ENCODE measurements around the gene ATXN7L3. TPM values are rescaled to one million over a fixed set of nuclear protein-coding genes. Genes with fewer than 3 reads are reported as not detected.

Gene ATXN7L3
- total RNA-seq, 1 donor from 2014 or later, result 126 TPM

DNA sequence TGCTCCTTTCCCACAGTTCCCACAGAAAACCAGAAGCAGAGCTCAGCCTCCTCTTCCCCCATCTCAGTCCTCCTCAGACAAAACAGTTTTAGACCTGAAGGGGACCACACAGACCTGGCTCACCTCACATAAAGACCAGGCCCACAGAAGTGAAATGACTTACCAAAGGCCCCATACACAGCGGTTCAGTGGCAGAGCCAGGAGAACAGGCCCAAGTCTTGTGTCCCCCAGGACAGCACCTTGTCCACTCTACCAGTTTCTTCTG is 14.5 kb upstream of the ATXN7L3 start:
- H3K4me1 Mint-ChIP-seq (ENCODE audit: low read depth), result peaks cover 47% of the 10 kb centered on the region

DNA sequence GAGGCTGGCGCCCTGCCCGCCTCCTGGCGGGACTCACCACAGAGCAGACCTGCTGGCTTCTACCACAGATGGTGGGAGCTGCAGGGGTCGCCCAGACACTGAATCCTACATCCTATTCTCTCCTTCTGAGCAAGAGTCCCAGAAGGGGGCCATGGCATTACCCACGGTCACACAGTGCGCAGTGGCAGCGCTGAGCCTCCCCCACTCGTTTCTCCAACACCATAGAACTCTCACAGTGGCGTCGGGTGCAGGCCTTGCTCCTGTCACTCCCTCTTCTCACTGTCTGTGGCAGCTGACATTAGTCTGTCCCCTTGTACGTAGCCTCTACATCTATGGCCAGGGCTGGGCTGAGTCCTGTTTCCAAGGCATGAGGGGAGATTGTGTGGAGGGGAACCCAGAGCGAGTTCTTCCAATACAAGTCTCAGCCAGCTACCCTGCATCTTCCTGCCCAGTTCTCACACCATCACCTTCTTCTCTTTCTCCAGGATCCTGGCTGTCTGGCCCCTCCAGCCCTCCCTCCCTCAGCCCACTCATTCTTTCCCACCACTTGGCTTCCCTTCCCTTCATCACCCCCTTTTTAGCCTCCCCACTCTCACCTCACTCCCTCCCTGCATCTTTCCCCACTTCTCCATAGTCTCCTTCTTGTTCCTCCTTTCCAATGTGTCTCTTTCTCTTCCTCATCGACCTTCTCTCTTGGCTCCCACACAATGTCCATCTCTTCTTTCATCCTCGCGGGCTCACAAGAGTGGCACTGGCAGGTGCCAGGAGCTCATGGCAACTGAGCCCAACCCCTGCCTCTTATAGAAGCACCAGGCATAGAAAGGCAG is 13.9 kb upstream of the ATXN7L3 start:
- H3K4me3 Mint-ChIP-seq, result no peak overlapping the region
- H3K27me3 Mint-ChIP-seq (ENCODE audit: insufficient read depth), result no peaks in the 10 kb centered on the region
- H3K36me3 Mint-ChIP-seq (ENCODE audit: low read depth), result peaks cover 60% of the 10 kb centered on the region
- H3K27ac Mint-ChIP-seq, result peak overlapping the region; percentile 62
- H3K9me3 Mint-ChIP-seq, result no peaks in the 10 kb centered on the region
- DNase-seq (ENCODE audit: low spot score), result no peak
- H3K4me1 Mint-ChIP-seq (ENCODE audit: low read depth), result peaks cover 49% of the 10 kb centered on the region
- intact Hi-C loops (cut with micrococcal nuclease), result no loop called here

More for the DNA sequence above, 14.5 kb upstream of the ATXN7L3 start:
- intact Hi-C loops (cut with micrococcal nuclease), result no loop called here
- H3K27ac Mint-ChIP-seq, result peak overlapping the region; percentile 2
- H3K27me3 Mint-ChIP-seq (ENCODE audit: insufficient read depth), result no peaks in the 10 kb centered on the region
- H3K4me3 Mint-ChIP-seq, result no peak overlapping the region
- H3K9me3 Mint-ChIP-seq, result no peaks in the 10 kb centered on the region
- peaks cover 57% of the 10 kb centered on the region for H3K36me3 Mint-ChIP-seq (ENCODE audit: low read depth)
- DNase-seq (ENCODE audit: low spot score), result no peak

DNA sequence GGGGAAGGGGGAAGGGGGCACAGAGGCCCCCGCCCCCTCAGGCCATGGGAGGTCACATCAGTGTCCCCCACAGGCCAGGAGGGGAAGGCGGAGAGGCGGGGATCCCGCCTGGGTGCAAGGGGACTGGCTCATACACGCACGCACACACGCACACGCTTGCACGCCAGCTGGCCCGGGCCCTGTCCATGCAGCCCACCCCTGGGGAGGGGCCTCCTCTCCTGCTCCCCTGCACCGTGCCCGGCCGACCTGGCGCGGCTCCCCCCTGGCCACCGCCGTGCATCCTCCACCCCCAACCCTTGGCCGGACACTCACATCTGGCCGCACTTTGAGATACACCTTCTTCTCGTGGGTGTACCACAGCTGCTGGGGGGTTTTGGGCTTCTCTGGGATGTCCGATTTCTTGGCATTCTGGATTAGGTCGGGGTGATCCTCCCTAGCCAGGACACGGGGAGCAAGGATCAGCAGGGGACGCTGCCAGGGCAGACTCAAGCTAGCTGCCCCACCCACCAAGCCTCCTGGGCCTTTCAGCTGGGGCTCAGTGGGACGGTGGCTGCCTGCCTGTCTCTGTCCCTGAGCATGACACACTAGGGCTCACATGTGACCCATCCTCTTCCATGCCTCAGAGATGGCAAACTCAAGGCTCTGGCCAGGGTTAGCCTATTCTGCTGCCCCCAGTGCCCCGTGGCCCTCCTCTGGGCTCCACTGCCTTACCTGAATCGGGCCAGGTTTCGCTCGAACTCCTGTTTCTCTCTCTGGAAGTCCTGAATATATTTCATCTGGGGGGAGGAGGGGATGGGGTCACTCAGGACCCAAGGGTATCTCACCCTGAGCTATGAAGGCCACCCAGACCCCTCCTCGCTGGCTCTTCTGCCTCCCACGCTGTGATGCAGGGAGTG is 13.1 kb upstream of the ATXN7L3 start:
- peaks cover 53% of the 10 kb centered on the region for H3K4me1 Mint-ChIP-seq (ENCODE audit: low read depth)
- no peak for DNase-seq (ENCODE audit: low spot score)
- H3K27me3 Mint-ChIP-seq (ENCODE audit: insufficient read depth), result no peaks in the 10 kb centered on the region
- H3K36me3 Mint-ChIP-seq (ENCODE audit: low read depth), result peaks cover 65% of the 10 kb centered on the region
- peak overlapping the region; percentile 62 for H3K27ac Mint-ChIP-seq
- H3K9me3 Mint-ChIP-seq, result no peaks in the 10 kb centered on the region
- intact Hi-C loops (cut with micrococcal nuclease), result no loop called here
- H3K4me3 Mint-ChIP-seq, result peak overlapping the region; percentile 3

DNA sequence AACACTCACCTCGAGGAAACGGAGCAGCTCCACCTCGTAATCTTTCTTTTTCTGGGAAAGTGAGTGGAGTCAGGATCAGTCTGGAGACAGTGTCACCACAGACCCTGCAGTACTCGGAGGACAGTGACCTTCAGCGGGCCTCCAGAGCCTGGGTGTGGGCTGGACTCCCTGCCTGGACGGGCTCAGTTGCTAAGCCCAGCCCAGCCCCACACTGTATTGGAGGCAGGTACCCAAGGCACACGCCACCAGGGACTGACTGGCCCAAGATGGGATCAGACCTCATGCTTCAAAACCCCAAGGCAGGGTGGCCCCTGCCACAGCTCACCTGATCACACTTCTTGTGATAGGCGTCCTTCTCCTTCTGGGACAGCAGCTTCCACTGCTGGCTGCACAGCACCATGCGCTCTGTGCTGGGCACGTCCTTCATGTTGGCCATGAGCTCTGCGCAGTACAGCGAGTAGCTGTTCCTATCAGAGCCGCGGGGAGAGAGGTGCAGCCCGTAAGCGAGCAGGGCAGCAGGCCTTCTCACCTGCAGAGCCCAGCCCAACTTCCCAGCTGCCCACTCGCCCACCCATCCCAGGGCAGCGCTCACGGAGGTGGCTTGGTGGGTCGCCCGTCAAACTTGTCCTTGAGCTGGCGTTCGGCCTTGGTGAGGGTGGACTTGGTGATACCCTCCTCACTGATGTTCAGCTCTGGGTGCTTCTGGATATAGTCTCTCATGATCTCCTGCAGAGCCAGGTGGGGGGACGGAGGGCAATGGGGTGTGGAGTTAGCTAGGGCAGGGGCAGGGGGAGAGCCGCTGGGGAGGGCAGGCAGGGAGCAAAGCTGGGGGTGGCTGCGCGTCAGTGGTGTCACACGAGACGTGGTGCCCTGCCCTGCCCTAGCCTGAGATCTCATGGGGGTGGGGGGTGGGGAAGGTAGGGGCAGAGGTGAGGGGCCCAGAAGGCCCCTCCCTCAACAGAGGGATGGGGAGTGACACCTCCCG is 11.9 kb upstream of the ATXN7L3 start:
- H3K36me3 Mint-ChIP-seq (ENCODE audit: low read depth), result peaks cover 61% of the 10 kb centered on the region
- no peaks in the 10 kb centered on the region for H3K27me3 Mint-ChIP-seq (ENCODE audit: insufficient read depth)
- H3K27ac Mint-ChIP-seq, result peak overlapping the region; percentile 29
- peak overlapping the region; percentile 19 for H3K4me3 Mint-ChIP-seq
- peaks cover 43% of the 10 kb centered on the region for H3K4me1 Mint-ChIP-seq (ENCODE audit: low read depth)
- DNase-seq (ENCODE audit: low spot score), result no peak
- intact Hi-C loops (cut with micrococcal nuclease), result no loop called here
- H3K9me3 Mint-ChIP-seq, result no peaks in the 10 kb centered on the region

DNA sequence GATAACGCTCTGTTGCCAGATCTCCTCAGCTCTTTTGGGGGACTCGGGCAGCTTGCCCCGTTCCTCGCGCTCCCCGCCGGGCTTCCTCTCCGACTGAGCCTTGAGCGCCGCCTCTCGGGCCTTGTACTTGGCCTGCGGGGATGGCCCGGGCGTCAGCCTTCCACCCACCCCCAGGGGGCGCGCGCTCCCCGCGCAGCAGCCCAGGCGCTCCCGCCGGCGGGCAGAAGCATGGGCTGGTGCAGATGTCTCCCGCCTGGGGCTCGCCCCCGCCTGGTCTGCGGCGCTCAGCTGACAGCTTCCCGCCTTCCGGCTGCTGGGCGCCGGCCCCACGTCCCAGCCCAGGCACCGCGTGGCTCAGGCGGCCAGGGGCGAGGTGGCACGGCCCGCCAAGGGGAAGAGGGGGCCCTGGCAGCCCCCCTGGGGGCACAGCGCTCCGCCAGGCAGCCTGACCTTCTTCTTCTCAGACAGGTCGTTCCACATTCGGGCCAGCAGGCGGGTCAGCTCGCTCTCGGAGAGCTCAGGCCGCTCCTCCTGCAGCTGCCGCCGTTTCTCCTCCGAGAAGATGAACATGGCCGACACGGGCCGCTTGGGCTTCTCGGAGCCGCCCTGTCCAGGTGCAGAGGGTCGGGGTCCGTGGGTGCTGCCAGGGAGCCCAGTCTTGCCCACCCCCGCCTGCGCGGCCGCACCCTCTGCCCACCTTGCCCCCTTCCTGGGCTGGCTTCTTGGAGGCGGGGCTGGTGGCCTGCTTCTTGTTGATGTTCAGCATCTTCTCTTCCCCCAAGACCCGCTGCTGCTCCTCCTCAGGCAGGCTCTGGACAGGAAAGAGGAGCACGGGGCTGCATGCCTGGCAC is 10.9 kb upstream of the ATXN7L3 start:
- Mint-ChIP-seq H3K27ac (peak overlapping the region; percentile 91), H3K36me3 (ENCODE audit: low read depth) (peaks cover 57% of the 10 kb centered on the region), H3K4me3 (peak overlapping the region; percentile 73), H3K9me3 (no peaks in the 10 kb centered on the region), H3K4me1 (ENCODE audit: low read depth) (peaks cover 33% of the 10 kb centered on the region), H3K27me3 (ENCODE audit: insufficient read depth) (no peaks in the 10 kb centered on the region)
- intact Hi-C loops (cut with micrococcal nuclease), result loop anchor here (1.0 kb wide), 4 partner anchors 8 to 135 kb away; partner anchors contain the start of gene GRN
- DNase-seq (ENCODE audit: low spot score), result peak; percentile 89

DNA sequence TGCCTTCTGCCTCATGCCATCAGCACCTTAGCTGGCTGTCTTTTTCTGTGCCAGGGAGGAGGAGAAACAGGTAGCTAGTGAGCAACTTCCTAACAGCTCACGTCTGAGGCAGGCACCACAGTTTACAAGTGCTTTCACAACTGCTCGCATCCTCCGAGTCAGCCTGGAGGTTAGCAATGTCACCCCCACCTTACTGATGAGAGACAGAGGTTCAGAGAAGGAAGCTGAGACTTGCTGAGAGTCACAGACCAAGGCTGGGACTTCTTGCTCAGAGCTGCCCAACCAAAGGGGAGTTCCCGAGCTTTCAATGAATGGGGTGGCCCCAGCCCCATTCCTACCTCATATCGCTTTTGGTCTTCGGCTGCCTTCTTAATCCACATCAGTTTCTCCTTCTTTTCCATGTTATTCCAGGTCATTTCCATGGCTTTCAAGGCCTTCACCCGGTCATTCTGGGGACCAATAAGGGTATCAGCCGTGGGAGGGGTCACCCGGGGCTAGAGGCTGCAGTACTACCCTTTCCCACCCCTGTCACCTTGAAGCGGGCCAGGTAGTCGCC is 10.2 kb upstream of the ATXN7L3 start:
- intact Hi-C loops (cut with micrococcal nuclease), result loop anchor here (1.0 kb wide), 4 partner anchors 8 to 135 kb away; partner anchors contain the start of gene GRN
- DNase-seq (ENCODE audit: low spot score), result no peak
- H3K4me1 Mint-ChIP-seq (ENCODE audit: low read depth), result peaks cover 32% of the 10 kb centered on the region
- peak overlapping the region; percentile 73 for H3K4me3 Mint-ChIP-seq
- H3K9me3 Mint-ChIP-seq, result no peaks in the 10 kb centered on the region
- H3K27me3 Mint-ChIP-seq (ENCODE audit: insufficient read depth), result no peaks in the 10 kb centered on the region
- H3K27ac Mint-ChIP-seq, result peak overlapping the region; percentile 91
- H3K36me3 Mint-ChIP-seq (ENCODE audit: low read depth), result peaks cover 54% of the 10 kb centered on the region

DNA sequence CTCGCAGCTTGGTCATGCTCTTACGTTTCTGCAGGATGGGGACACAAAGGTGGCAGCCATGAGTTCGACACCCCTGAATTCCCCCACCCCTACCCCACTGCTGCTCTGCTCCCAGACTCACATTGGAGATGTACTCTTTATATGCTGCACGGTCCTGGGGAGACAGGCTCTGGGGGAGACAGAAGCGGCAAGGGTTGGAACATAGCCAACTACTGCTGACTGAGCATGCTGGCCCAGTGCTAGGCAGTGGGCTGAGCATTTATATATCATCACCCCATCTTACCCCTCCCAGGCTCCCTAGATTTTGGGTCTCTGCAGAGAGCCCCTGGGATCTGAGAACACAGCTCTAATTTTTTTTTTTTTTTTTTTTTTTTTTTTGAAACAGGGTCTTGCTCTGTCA is 8.1 kb upstream of the ATXN7L3 start:
- H3K4me1 Mint-ChIP-seq (ENCODE audit: low read depth), result peaks cover 43% of the 10 kb centered on the region

DNA sequence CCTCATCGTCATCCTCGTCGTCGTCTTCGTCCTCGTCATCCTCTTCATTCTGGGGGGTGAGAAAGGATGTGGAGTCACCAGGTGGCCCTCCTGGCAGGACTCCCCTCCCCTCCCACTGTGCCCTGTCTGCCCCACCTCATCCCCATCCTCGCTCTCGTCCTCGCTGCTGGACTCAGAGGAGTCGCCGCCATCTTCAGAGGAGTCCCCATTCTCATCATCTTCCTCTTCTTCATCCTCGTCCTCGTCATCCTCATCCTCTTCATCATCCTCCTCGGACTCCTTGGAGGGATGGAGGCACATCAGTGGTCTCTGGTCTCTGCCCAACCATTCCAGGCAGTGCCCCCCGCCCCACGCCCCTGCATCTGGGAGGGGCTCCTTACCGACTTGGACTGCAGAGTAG is 7.6 kb upstream of the ATXN7L3 start:
- Mint-ChIP-seq H3K9me3 (no peaks in the 10 kb centered on the region), H3K27me3 (ENCODE audit: insufficient read depth) (no peaks in the 10 kb centered on the region), H3K4me3 (no peak overlapping the region), H3K27ac (no peak overlapping the region), H3K4me1 (ENCODE audit: low read depth) (peaks cover 47% of the 10 kb centered on the region), H3K36me3 (ENCODE audit: low read depth) (peaks cover 42% of the 10 kb centered on the region)
- DNase-seq (ENCODE audit: low spot score), result no peak
- intact Hi-C loops (cut with micrococcal nuclease), result no loop called here

More for the DNA sequence above, 8.1 kb upstream of the ATXN7L3 start:
- Mint-ChIP-seq H3K27ac (no peak overlapping the region), H3K36me3 (ENCODE audit: low read depth) (peaks cover 42% of the 10 kb centered on the region), H3K9me3 (no peaks in the 10 kb centered on the region), H3K4me3 (no peak overlapping the region), H3K27me3 (ENCODE audit: insufficient read depth) (no peaks in the 10 kb centered on the region)
- DNase-seq (ENCODE audit: low spot score), result no peak
- intact Hi-C loops (cut with micrococcal nuclease), result no loop called here

DNA sequence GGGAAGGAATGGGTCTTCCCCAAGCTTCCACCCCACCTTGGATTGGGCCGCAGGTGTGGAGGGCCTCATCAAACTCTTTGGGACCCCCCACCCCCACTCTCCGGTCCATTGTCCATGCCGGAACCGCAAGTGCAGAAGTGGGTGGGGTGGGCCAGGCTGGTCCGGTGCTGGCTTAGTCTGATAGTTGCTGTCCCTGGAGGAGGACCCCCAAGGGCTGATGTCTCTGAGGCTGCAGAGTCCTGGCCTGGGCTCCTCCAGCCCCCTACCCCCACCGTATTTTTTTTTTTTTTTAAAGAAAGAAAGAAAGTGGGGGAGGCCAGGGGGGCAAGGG is 7.1 kb upstream of the ATXN7L3 start:
- Mint-ChIP-seq H3K27ac (no peak overlapping the region), H3K4me3 (no peak overlapping the region), H3K27me3 (ENCODE audit: insufficient read depth) (no peaks in the 10 kb centered on the region), H3K4me1 (ENCODE audit: low read depth) (peaks cover 47% of the 10 kb centered on the region), H3K9me3 (no peaks in the 10 kb centered on the region), H3K36me3 (ENCODE audit: low read depth) (peaks cover 42% of the 10 kb centered on the region)
- intact Hi-C loops (cut with micrococcal nuclease), result no loop called here
- no peak for DNase-seq (ENCODE audit: low spot score)

DNA sequence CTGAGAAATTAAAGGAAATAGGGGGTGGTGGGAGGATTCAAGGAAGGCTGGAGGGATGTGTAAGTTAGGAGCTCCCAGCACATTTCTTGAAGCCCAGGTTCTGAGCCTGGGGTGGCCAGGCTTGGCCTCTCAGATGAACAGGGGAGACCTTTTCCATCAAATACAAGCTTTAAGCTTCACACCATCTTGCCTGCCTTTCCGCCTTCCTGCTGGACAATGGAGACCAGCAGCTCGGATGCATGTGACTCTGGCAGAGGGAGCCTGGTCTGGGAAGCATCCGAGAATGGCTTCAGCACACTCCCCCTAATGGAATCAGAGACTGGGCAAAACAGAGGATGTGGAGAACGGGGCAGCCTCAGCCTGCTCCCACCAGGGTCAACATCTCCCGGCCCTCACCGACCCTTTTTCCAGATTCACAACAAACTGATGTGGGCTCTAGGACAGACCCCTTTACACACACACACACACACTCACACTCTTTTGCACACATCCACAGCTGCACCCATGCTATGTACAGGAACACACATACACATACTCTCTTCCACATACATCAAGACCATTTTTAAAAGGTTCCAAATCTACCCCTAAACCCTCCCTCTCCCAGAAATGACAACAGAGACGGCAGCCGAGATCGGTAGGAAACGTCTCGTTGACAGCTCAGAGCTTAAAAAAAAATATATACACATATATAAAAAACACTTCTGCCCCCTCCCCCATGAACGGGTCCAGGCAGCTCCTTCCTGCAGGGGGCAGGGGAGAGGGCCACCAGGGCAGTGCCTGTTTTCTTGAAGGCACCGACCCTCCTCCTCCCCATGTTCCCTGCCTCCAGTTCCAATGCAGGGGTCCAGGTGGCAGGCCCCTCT is 6.5 kb upstream of the ATXN7L3 start:
- H3K27me3 Mint-ChIP-seq (ENCODE audit: insufficient read depth), result no peaks in the 10 kb centered on the region
- no peak for DNase-seq (ENCODE audit: low spot score)
- intact Hi-C loops (cut with micrococcal nuclease), result no loop called here
- peak overlapping the region; percentile 6 for H3K27ac Mint-ChIP-seq
- no peak overlapping the region for H3K4me3 Mint-ChIP-seq
- H3K4me1 Mint-ChIP-seq (ENCODE audit: low read depth), result peaks cover 46% of the 10 kb centered on the region
- H3K36me3 Mint-ChIP-seq (ENCODE audit: low read depth), result peaks cover 36% of the 10 kb centered on the region
- no peaks in the 10 kb centered on the region for H3K9me3 Mint-ChIP-seq

DNA sequence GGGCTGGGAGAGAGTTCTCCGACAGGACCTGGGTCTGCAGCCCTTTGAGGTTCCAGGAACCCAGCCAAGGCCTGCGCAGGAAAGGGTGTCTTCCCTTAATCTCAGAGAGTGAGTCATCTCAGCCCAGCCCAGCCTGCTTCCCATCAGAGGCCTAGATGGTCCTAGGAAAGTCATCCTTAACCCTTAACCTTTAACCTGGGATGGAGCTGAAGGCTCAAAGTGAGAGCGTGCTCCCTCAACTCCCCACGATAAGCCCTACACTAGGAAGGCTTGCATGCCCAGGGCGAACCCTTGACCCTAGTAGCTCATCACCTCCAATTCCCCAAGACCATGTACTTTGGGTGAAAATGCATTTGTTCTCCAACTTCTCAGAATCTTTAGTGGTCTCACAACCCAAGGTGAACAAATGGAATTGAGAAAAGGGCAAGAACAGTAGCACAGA is 4.8 kb upstream of the ATXN7L3 start:
- Mint-ChIP-seq H3K36me3 (ENCODE audit: low read depth) (peaks cover 27% of the 10 kb centered on the region), H3K4me1 (ENCODE audit: low read depth) (peaks cover 46% of the 10 kb centered on the region), H3K27me3 (ENCODE audit: insufficient read depth) (no peaks in the 10 kb centered on the region), H3K4me3 (no peak overlapping the region), H3K27ac (peak overlapping the region; percentile 36), H3K9me3 (no peaks in the 10 kb centered on the region)
- intact Hi-C loops (cut with micrococcal nuclease), result no loop called here
- no peak for DNase-seq (ENCODE audit: low spot score)

Data from activated T-helper 1 cell treated with anti-CD3 and anti-CD28 coated beads, Interleukin-12 subunit alpha, Interleukin-12 subunit beta, Interleukin-2, Interleukin-4 antibody, amounts not matched to agents 30 ng/mL and 10 ng/mL and 1 ng/mL, durations not matched to agents 14 hours and 24 hours and 36 hours (primary cell).